ENCODE measurements around the gene EIF2B4. TPM values are rescaled to one million over a fixed set of nuclear protein-coding genes. Genes with fewer than 3 reads are reported as not detected.

The EIF2B4 gene
- total and polyA plus RNA-seq, 2 of the 13 experiments (the other 11 are each of a cell fraction or from before 2014, with no cell fraction given), result 91.5 to 96.4 TPM

DNA sequence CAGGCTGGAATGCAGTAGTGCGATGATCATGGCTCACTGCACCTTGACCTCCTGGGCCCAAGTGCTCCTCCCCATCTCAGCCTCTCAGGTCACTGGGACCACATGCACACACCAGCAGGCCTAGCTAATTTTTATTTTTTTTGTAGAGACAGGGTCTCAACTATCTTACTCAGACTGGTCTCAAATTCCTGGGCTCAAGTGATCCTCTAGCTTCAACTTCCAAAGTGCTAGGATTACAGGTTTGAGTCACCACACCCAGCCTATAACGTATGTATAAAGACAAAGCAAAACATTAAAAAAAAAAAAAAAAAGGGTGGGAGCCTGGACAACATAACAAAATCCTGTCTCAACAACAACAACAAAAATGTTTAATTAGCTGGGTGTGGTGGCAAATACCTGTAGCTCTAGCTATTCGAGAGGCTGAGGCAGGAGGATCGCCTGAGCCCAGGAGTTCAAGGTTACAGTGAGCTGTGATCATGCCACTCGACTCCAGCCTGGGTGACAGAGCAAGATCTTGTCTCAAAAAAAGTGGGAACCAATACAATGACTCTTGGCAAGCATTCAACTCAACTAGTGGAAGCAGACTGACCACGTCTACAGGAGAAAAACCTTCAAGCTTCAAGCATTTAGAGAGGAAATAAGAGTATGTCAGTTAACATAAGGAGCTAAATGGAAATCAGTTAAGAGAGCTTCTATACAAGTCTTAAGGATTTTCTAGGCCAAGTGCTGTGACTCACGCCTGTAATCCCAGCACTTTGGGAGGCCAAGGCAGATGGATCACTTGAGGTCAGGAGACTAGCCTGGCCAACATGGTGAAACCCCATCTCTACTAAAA lies 16.2 kb downstream of the EIF2B4 start (continued):
- TF ChIP-seq, protein P1, sequence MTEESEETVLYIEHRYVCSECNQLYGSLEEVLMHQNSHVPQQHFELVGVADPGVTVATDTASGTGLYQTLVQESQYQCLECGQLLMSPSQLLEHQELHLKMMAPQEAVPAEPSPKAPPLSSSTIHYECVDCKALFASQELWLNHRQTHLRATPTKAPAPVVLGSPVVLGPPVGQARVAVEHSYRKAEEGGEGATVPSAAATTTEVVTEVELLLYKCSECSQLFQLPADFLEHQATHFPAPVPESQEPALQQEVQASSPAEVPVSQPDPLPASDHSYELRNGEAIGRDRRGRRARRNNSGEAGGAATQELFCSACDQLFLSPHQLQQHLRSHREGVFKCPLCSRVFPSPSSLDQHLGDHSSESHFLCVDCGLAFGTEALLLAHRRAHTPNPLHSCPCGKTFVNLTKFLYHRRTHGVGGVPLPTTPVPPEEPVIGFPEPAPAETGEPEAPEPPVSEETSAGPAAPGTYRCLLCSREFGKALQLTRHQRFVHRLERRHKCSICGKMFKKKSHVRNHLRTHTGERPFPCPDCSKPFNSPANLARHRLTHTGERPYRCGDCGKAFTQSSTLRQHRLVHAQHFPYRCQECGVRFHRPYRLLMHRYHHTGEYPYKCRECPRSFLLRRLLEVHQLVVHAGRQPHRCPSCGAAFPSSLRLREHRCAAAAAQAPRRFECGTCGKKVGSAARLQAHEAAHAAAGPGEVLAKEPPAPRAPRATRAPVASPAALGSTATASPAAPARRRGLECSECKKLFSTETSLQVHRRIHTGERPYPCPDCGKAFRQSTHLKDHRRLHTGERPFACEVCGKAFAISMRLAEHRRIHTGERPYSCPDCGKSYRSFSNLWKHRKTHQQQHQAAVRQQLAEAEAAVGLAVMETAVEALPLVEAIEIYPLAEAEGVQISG (CRISPR knock-in tag; IDR thresholded peaks at IDR 0.05), result peak; percentile 36
- no peak for TF ChIP-seq TCF12 (IDR thresholded peaks at IDR 0.05)
- TF ChIP-seq TCF12 (CRISPR knock-in tag; IDR thresholded peaks at IDR 0.05), result peak; percentile 10; the same call in 1 of the 2 replicates
- TF ChIP-seq THYN1 (CRISPR knock-in tag; IDR thresholded peaks at IDR 0.05; ENCODE audit: borderline replicate concordance, low read depth), result no peak
- TF ChIP-seq, protein P2, sequence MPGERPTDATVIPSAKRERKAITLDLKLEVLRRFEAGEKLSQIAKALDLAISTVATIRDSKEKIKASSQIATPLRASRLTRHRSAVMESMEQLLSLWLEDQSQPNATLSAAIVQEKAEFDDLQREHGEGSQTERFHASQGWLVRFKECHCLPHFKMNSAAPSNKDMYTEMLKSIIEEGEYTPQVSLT (CRISPR knock-in tag; IDR thresholded peaks at IDR 0.05; ENCODE audit: borderline replicate concordance, low read depth), result no peak
- TF ChIP-seq ZNF556 (CRISPR knock-in tag; IDR thresholded peaks at IDR 0.05; ENCODE audit: borderline replicate concordance), result no peak
- TF ChIP-seq, protein P3, sequence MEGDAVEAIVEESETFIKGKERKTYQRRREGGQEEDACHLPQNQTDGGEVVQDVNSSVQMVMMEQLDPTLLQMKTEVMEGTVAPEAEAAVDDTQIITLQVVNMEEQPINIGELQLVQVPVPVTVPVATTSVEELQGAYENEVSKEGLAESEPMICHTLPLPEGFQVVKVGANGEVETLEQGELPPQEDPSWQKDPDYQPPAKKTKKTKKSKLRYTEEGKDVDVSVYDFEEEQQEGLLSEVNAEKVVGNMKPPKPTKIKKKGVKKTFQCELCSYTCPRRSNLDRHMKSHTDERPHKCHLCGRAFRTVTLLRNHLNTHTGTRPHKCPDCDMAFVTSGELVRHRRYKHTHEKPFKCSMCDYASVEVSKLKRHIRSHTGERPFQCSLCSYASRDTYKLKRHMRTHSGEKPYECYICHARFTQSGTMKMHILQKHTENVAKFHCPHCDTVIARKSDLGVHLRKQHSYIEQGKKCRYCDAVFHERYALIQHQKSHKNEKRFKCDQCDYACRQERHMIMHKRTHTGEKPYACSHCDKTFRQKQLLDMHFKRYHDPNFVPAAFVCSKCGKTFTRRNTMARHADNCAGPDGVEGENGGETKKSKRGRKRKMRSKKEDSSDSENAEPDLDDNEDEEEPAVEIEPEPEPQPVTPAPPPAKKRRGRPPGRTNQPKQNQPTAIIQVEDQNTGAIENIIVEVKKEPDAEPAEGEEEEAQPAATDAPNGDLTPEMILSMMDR (CRISPR knock-in tag; IDR thresholded peaks at IDR 0.05), result no peak
- TF ChIP-seq KLF13 (CRISPR knock-in tag; IDR thresholded peaks at IDR 0.05), result no peak
- peak; percentile 51; the same call in 1 of the 2 replicates for TF ChIP-seq TARDBP (CRISPR knock-in tag; IDR thresholded peaks at IDR 0.05)
- no peak for TF ChIP-seq NCOA1 (CRISPR knock-in tag; IDR thresholded peaks at IDR 0.05)
- TF ChIP-seq NFKB2 (CRISPR knock-in tag; IDR thresholded peaks at IDR 0.05; ENCODE audit: borderline replicate concordance), result no peak
- no peak for TF ChIP-seq ZNF569 (CRISPR knock-in tag; IDR thresholded peaks at IDR 0.05; ENCODE audit: borderline replicate concordance)
- TF ChIP-seq, protein P4, sequence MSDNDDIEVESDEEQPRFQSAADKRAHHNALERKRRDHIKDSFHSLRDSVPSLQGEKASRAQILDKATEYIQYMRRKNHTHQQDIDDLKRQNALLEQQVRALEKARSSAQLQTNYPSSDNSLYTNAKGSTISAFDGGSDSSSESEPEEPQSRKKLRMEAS (IDR thresholded peaks at IDR 0.05), result peak; percentile 84
- peak; percentile 100 for TF ChIP-seq SP5 (CRISPR knock-in tag; IDR thresholded peaks at IDR 0.05; ENCODE audit: borderline replicate concordance, low read depth)
- TF ChIP-seq ZNF746 (CRISPR knock-in tag; IDR thresholded peaks at IDR 0.05), result no peak; the same call in 1 of the 2 replicates
- TF ChIP-seq, protein P5, sequence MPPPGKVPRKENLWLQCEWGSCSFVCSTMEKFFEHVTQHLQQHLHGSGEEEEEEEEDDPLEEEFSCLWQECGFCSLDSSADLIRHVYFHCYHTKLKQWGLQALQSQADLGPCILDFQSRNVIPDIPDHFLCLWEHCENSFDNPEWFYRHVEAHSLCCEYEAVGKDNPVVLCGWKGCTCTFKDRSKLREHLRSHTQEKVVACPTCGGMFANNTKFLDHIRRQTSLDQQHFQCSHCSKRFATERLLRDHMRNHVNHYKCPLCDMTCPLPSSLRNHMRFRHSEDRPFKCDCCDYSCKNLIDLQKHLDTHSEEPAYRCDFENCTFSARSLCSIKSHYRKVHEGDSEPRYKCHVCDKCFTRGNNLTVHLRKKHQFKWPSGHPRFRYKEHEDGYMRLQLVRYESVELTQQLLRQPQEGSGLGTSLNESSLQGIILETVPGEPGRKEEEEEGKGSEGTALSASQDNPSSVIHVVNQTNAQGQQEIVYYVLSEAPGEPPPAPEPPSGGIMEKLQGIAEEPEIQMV (CRISPR knock-in tag; IDR thresholded peaks at IDR 0.05; ENCODE audit: low read depth), result no peak; the same call in 1 of the 2 replicates
- TF ChIP-seq ZNF589 (CRISPR knock-in tag; conservative IDR thresholded peaks at IDR 0.05), result no peak
- 0 out of 2 replicates have a peak, but pooled peaks have one; percentile 77 for TF ChIP-seq SMAD1 (CRISPR knock-in tag; IDR thresholded peaks at IDR 0.05; ENCODE audit: borderline replicate concordance, low read depth)
- TF ChIP-seq ZNF335 (CRISPR knock-in tag; IDR thresholded peaks at IDR 0.05), result 0 out of 2 replicates have a peak, but pooled peaks have one; percentile 20
- no peak for TF ChIP-seq ZFAT (CRISPR knock-in tag; conservative IDR thresholded peaks at IDR 0.05)
- no peak for TF ChIP-seq SMC3 (IDR thresholded peaks at IDR 0.05; ENCODE audit: low read length)
